ENCODE data around the gene LRBA.

The LRBA gene

DNA sequence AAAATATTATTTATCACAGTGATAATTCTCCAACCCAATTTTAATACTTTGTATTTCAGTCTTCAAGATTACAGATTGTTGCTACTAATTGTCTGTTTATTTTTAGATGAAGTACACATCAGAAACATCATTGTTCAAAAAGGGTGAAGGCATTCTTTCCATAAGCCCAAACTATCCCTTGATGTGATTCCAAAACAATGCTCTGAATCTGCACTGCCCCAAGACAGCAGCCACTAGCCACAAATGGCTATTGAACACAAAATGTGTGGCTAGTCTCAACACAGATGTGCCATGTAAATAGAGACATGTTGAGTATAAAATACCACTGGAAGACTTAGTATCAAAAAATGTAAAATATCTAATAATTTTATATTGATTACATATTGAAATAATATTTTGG lies 583.9 kb downstream of the LRBA start:
- no peaks in the 10 kb centered on the region for H3K27me3 ChIP-seq (ENCODE audit: insufficient read depth, low read length)
- no peak overlapping the region for H3K4me2 ChIP-seq (ENCODE audit: low read length)
- H2AFZ ChIP-seq (ENCODE audit: low read length) = no peak overlapping the region

DNA sequence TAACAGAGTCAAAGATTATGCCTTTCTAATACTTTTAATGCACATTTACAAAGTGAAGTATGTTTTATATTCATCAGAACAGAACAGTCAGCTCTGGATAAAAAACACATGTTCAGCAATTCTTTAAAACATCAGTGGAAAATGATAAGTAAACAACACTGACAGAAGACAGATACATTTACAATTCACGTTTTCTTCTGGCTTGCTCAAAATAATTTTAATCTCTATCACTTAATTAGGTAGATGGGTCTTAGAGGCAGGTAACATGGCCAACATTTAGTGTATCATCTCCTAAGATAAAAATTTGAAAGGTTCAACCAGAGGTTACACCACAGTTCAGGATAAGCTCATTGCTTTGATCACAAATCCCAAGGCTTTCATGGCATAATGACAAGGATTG lies 589.9 kb downstream of the LRBA start:
- Histone ChIP-seq H3K79me2 (ENCODE audit: insufficient read depth, low read length) (no peaks in the 10 kb centered on the region), H3K9me3 (ENCODE audit: low read length) (no peaks in the 10 kb centered on the region), H3K9ac (ENCODE audit: low read length) (no peak overlapping the region), H3K27ac (ENCODE audit: low read depth, low read length, poor library complexity, severe bottlenecking) (no peak overlapping the region), H3K36me3 (ENCODE audit: insufficient read depth, low read length) (no peaks in the 10 kb centered on the region), H3K4me3 (ENCODE audit: low read depth, low read length, poor library complexity, severe bottlenecking) (no peak overlapping the region), H2AFZ (ENCODE audit: low read length) (no peak overlapping the region), H4K20me1 (ENCODE audit: insufficient read depth, low read length) (no peaks in the 10 kb centered on the region), H3F3A (ENCODE audit: insufficient read depth, low read length) (no peaks in the 10 kb centered on the region), H3K4me2 (ENCODE audit: low read length) (no peak overlapping the region), H3K27me3 (ENCODE audit: insufficient read depth, low read length) (no peaks in the 10 kb centered on the region), H3K9me2 (ENCODE audit: low read depth, low read length) (no peaks in the 10 kb centered on the region), H3K4me1 (ENCODE audit: insufficient read depth, low read length, severe bottlenecking) (no peaks in the 10 kb centered on the region)
- TF ChIP-seq, protein P1, sequence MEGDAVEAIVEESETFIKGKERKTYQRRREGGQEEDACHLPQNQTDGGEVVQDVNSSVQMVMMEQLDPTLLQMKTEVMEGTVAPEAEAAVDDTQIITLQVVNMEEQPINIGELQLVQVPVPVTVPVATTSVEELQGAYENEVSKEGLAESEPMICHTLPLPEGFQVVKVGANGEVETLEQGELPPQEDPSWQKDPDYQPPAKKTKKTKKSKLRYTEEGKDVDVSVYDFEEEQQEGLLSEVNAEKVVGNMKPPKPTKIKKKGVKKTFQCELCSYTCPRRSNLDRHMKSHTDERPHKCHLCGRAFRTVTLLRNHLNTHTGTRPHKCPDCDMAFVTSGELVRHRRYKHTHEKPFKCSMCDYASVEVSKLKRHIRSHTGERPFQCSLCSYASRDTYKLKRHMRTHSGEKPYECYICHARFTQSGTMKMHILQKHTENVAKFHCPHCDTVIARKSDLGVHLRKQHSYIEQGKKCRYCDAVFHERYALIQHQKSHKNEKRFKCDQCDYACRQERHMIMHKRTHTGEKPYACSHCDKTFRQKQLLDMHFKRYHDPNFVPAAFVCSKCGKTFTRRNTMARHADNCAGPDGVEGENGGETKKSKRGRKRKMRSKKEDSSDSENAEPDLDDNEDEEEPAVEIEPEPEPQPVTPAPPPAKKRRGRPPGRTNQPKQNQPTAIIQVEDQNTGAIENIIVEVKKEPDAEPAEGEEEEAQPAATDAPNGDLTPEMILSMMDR (IDR thresholded peaks at IDR 0.05; ENCODE audit: low read length) = no peak
- TF ChIP-seq EZH2 (IDR thresholded peaks at IDR 0.05; ENCODE audit: borderline replicate concordance, low read length) = no peak

More for the DNA sequence above, 583.9 kb downstream of the LRBA start:
- Histone ChIP-seq H3F3A (ENCODE audit: insufficient read depth, low read length) (no peaks in the 10 kb centered on the region), H3K79me2 (ENCODE audit: insufficient read depth, low read length) (no peaks in the 10 kb centered on the region), H3K4me3 (ENCODE audit: low read depth, low read length, poor library complexity, severe bottlenecking) (no peak overlapping the region), H3K4me1 (ENCODE audit: insufficient read depth, low read length, severe bottlenecking) (no peaks in the 10 kb centered on the region), H3K36me3 (ENCODE audit: insufficient read depth, low read length) (no peaks in the 10 kb centered on the region; the same call in 1 of the 2 replicates), H3K9me3 (ENCODE audit: low read length) (no peaks in the 10 kb centered on the region), H3K9ac (ENCODE audit: low read length) (no peak overlapping the region), H4K20me1 (ENCODE audit: insufficient read depth, low read length) (no peaks in the 10 kb centered on the region), H3K27ac (ENCODE audit: low read depth, low read length, poor library complexity, severe bottlenecking) (no peak overlapping the region), H3K9me2 (ENCODE audit: low read depth, low read length) (no peaks in the 10 kb centered on the region)
- no peak for TF ChIP-seq EZH2 (IDR thresholded peaks at IDR 0.05; ENCODE audit: borderline replicate concordance, low read length)

DNA sequence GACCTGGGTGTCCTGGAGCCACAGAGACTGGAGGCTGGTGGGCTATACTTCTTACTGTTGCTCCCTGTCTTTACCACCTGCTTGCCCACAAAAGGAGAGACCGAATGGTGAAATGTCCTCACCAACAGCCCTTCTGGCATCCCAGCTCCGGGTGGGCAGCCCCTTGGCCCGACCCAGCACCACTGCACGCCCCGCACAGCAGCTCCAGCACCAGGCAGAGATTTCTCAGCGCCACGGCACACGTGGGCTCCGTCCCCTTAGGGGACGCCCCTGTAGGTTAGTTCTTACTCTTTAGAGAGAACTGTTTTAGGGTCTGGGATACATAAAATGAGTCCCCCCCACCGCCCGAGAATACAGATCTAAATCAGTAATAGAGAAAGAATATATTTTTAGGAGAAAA lies 591.6 kb downstream of the LRBA start:
- TF ChIP-seq, protein P1 (IDR thresholded peaks at IDR 0.05; ENCODE audit: low read length) = no peak
- TF ChIP-seq EZH2 (IDR thresholded peaks at IDR 0.05; ENCODE audit: borderline replicate concordance, low read length) = no peak

DNA sequence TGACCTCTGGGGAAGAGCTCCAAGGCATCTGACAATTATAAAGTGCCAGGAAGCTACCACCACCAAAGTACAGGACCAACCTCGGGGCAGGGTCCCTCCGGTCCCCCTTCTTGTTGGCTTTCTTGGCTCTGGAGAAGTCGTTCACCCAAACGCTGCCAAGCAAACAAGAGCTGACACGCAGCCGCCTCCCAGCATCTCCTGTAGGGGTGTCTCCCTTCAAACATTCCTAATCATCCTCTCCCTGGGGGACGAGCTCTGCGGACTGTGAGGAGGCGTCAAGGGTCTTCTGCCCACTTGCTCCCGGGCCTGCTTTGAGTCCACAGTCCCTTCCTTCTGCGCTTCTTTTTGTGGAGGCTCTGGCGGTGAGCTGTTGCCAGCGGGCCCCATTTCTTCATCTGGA lies 592.0 kb downstream of the LRBA start:
- TF ChIP-seq, protein P1 (IDR thresholded peaks at IDR 0.05; ENCODE audit: low read length) = no peak
- TF ChIP-seq EZH2 (IDR thresholded peaks at IDR 0.05; ENCODE audit: borderline replicate concordance, low read length) = no peak
- no peaks in the 10 kb centered on the region for H3F3A ChIP-seq (ENCODE audit: insufficient read depth, low read length)
- no peak overlapping the region for H3K9ac ChIP-seq (ENCODE audit: low read length)
- H3K36me3 ChIP-seq (ENCODE audit: insufficient read depth, low read length) = no peaks in the 10 kb centered on the region
- no peaks in the 10 kb centered on the region for H3K9me2 ChIP-seq (ENCODE audit: low read depth, low read length)
- H3K4me2 ChIP-seq (ENCODE audit: low read length) = no peak overlapping the region
- no peaks in the 10 kb centered on the region for H3K27me3 ChIP-seq (ENCODE audit: insufficient read depth, low read length)
- no peak overlapping the region for H3K27ac ChIP-seq (ENCODE audit: low read depth, low read length, poor library complexity, severe bottlenecking)
- H3K4me1 ChIP-seq (ENCODE audit: insufficient read depth, low read length, severe bottlenecking) = no peaks in the 10 kb centered on the region
- no peaks in the 10 kb centered on the region for H4K20me1 ChIP-seq (ENCODE audit: insufficient read depth, low read length)
- no peaks in the 10 kb centered on the region for H3K9me3 ChIP-seq (ENCODE audit: low read length)
- H3K4me3 ChIP-seq (ENCODE audit: low read depth, low read length, poor library complexity, severe bottlenecking) = no peak overlapping the region
- H3K79me2 ChIP-seq (ENCODE audit: insufficient read depth, low read length) = no peaks in the 10 kb centered on the region
- no peak overlapping the region for H2AFZ ChIP-seq (ENCODE audit: low read length)

More for the DNA sequence above, 591.6 kb downstream of the LRBA start:
- Histone ChIP-seq H3K4me3 (ENCODE audit: low read depth, low read length, poor library complexity, severe bottlenecking) (no peak overlapping the region), H3K36me3 (ENCODE audit: insufficient read depth, low read length) (no peaks in the 10 kb centered on the region), H3K9me3 (ENCODE audit: low read length) (no peaks in the 10 kb centered on the region), H3K4me2 (ENCODE audit: low read length) (no peak overlapping the region), H3F3A (ENCODE audit: insufficient read depth, low read length) (no peaks in the 10 kb centered on the region), H3K79me2 (ENCODE audit: insufficient read depth, low read length) (no peaks in the 10 kb centered on the region), H2AFZ (ENCODE audit: low read length) (no peak overlapping the region), H3K27me3 (ENCODE audit: insufficient read depth, low read length) (no peaks in the 10 kb centered on the region), H3K9me2 (ENCODE audit: low read depth, low read length) (no peaks in the 10 kb centered on the region), H3K9ac (ENCODE audit: low read length) (no peak overlapping the region), H3K27ac (ENCODE audit: low read depth, low read length, poor library complexity, severe bottlenecking) (no peak overlapping the region), H3K4me1 (ENCODE audit: insufficient read depth, low read length, severe bottlenecking) (no peaks in the 10 kb centered on the region), H4K20me1 (ENCODE audit: insufficient read depth, low read length) (no peaks in the 10 kb centered on the region)

Data from OCI-LY1 (cell line).